Psoas muscle (tissue), 8 donors: ENCODE data around the gene SLC39A8. TPM values are rescaled to one million over a fixed set of nuclear protein-coding genes. Genes with fewer than 3 reads are reported as not detected.

ENCODE experiments used
- ATAC-seq, 4 donors: fragments of 200-7000 bp; cut with Tn5 transposase; one replicate each; pipeline ENCODE4 v1.9.1; 2020; ENCODE audit warnings: moderate library complexity in 3 of 4, mild to moderate bottlenecking in 2 of 4
- DNase-seq, 2 donors: peaks; one replicate each; pipeline ENCODE4 v3.0.0-alpha.2; 2020
- H3K27ac ChIP-seq: fragments of 200-600 bp; one replicate; pipeline ENCODE4 v1.8.0; 2022
- H3K27me3 ChIP-seq, 3 donors: fragments of 200-600 bp in 1 of 3; one replicate each; pipeline versions ENCODE4 v1.6.1 to v1.8.0; 2013 to 2022; ENCODE audit warnings: low read length in 2 of 3, mild to moderate bottlenecking in 2 of 3, moderate library complexity in 1 of 3; ENCODE audit not compliant: insufficient read depth in 3 of 3
- H3K36me3 ChIP-seq, 2 donors: fragments of 200-600 bp in 1 of 2; one replicate each; pipeline versions ENCODE4 v1.6.1 to v1.8.0; 2013 to 2022; ENCODE audit warnings: low read depth in 1 of 2, mild to moderate bottlenecking in 1 of 2, moderate library complexity in 1 of 2; ENCODE audit not compliant: insufficient read depth in 1 of 2
- H3K4me1 ChIP-seq: fragments of 200-600 bp; one replicate; pipeline ENCODE4 v1.8.0; 2022
- H3K4me3 ChIP-seq: fragments of 200-600 bp; one replicate; pipeline ENCODE4 v1.8.0; 2022; ENCODE audit warnings: mild to moderate bottlenecking
- H3K9me3 ChIP-seq: fragments of 200-600 bp; one replicate; pipeline ENCODE4 v1.8.0; 2022
- WGBS, 3 donors: extraction: QIAGEN DNeasy Blood & Tissue Kit; methylation state at CpG; one replicate each; pipeline versions ENCODE4 v1.1.6 to v1.1.7; 2013; 5-methylcytosine and 5-hydroxymethylcytosine counted together
- intact Hi-C, 2 donors: fragments of 100-400 bp; cut with DNase I; formaldehyde crosslinking; loops; one replicate each; pipeline versions ENCODE4 v1.11.0 to v1.14.2; 2022
- polyA plus RNA-seq, 3 donors: library from polyadenylated mRNA; stranded (reverse); fragments of 200-250 nt; gene quantifications; one replicate each; pipeline ENCODE4 v1.2.3, GENCODE V29; 2013
- total RNA-seq, 4 donors: library from RNA; stranded (reverse); fragmentation: NEBNext Ultra II Directional in 2 of 4; extraction: Animal tissue kit (Norgen Biotek cat#: 25700) in 2 of 4; gene quantifications; one replicate each; pipeline versions ENCODE4 v1.2.1 to v1.2.4, GENCODE V29; 2021 to 2023
- TF ChIP-seq, protein P1 (sequence below): fragments of 200-600 bp; IDR thresholded peaks from one replicate; pipeline ENCODE4 v1.8.0; 2022; ENCODE audit warnings: antibody characterized with exemption
- donor health status: healthy with polysubstance abuse.
- donor health status: DM: no; HTN: no; CAD: no; lungs with moderate emphysema.
- donor health status: Bipolar disorder and iron deficiency.
- donor health status: healthy.
- donor health status: DM: yes; HTN: yes; CAD: no.
- donor health status: DM: no; HTN: no; CAD: no.
- donor health status: DM: no; HTN: no; CAD: no.
- donor health status: DM: yes; HTN: yes; CAD: no.

The SLC39A8 gene
- total and polyA plus RNA-seq, 7 donors = 0.66 to 3.6 (median 1.7) TPM

- no peaks in the 10 kb centered on the region for H3K27me3 ChIP-seq
- TF ChIP-seq, protein P1, sequence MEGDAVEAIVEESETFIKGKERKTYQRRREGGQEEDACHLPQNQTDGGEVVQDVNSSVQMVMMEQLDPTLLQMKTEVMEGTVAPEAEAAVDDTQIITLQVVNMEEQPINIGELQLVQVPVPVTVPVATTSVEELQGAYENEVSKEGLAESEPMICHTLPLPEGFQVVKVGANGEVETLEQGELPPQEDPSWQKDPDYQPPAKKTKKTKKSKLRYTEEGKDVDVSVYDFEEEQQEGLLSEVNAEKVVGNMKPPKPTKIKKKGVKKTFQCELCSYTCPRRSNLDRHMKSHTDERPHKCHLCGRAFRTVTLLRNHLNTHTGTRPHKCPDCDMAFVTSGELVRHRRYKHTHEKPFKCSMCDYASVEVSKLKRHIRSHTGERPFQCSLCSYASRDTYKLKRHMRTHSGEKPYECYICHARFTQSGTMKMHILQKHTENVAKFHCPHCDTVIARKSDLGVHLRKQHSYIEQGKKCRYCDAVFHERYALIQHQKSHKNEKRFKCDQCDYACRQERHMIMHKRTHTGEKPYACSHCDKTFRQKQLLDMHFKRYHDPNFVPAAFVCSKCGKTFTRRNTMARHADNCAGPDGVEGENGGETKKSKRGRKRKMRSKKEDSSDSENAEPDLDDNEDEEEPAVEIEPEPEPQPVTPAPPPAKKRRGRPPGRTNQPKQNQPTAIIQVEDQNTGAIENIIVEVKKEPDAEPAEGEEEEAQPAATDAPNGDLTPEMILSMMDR = no peak
- no peak overlapping the region for H3K27ac ChIP-seq
- intact Hi-C loops = no loop called here
- H3K4me3 ChIP-seq = no peak overlapping the region
- no peak for ATAC-seq
- WGBS, 3 donors = 94 to 97% (median 95%) methylated on average over 2 of the region's 2 CpGs
- no peaks in the 10 kb centered on the region for H3K36me3 ChIP-seq
- no peaks in the 10 kb centered on the region for H3K4me1 ChIP-seq
- DNase-seq = no peak
- H3K9me3 ChIP-seq = no peaks in the 10 kb centered on the region
These were observed 10.7 kb downstream of the SLC39A8 start for GRCh38 chr4:102334624-102335023.

GRCh38 chr4:102333787-102334186, 11.5 kb downstream of the SLC39A8 start:
- TF ChIP-seq, protein P1 = no peak
- WGBS, 3 donors = 89 to 91% (median 90%) methylated on average over 3 of the region's 3 CpGs
- no peak for DNase-seq

GRCh38 chr4:102328045-102328444, 17.2 kb downstream of the SLC39A8 start:
- 76 to 90% (median 89%) methylated on average over 1 of the region's 1 CpG for WGBS, 3 donors
- intact Hi-C loops = no loop called here
- no peak for DNase-seq
- no peaks in the 10 kb centered on the region for H3K27me3 ChIP-seq
- ATAC-seq = no peak
- H3K4me1 ChIP-seq = no peaks in the 10 kb centered on the region
- H3K4me3 ChIP-seq = no peak overlapping the region
- H3K9me3 ChIP-seq = no peaks in the 10 kb centered on the region
- H3K27ac ChIP-seq = no peak overlapping the region
- TF ChIP-seq, protein P1 = no peak
- no peaks in the 10 kb centered on the region for H3K36me3 ChIP-seq

More at GRCh38 chr4:102333787-102334186, 11.5 kb downstream of the SLC39A8 start:
- Histone ChIP-seq H3K4me3 (no peak overlapping the region), H3K36me3 (no peaks in the 10 kb centered on the region), H3K4me1 (no peaks in the 10 kb centered on the region), H3K27ac (no peak overlapping the region), H3K9me3 (no peaks in the 10 kb centered on the region), H3K27me3 (no peaks in the 10 kb centered on the region)
- intact Hi-C loops = no loop called here
- no peak for ATAC-seq

GRCh38 chr4:102326951-102327350, 18.3 kb downstream of the SLC39A8 start:
- TF ChIP-seq, protein P1 = no peak
- no peaks in the 10 kb centered on the region for H3K36me3 ChIP-seq
- no peak overlapping the region for H3K27ac ChIP-seq
- ATAC-seq (no peak), DNase-seq (no peak)
- H3K27me3 ChIP-seq = no peaks in the 10 kb centered on the region
- H3K4me3 ChIP-seq = no peak overlapping the region
- no peaks in the 10 kb centered on the region for H3K4me1 ChIP-seq
- WGBS, 3 donors = 95 to 100% (median 97%) methylated on average over 3 of the region's 3 CpGs
- intact Hi-C loops = no loop called here
- no peaks in the 10 kb centered on the region for H3K9me3 ChIP-seq

DNA sequence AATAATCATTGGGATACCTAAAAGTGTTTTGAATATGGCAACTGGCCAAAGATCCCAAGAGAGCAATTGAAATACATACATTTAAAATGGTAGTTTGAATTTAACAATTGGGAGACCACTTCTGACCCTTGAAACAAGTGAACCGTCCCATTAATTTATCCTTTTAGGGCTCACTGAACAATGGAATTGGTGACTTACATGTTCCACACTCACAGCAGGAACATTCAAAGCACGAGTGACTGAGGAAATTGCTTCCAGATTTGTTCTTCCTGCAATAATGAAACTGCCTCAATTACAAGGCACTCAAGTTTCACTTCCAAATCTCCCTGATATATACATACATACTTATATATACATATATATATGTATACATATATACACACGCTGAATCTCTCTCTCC, 20.6 kb downstream of the SLC39A8 start:
- TF ChIP-seq, protein P1 = no peak
- Histone ChIP-seq H3K9me3 (no peaks in the 10 kb centered on the region), H3K27ac (no peak overlapping the region), H3K27me3 (no peaks in the 10 kb centered on the region), H3K4me1 (no peaks in the 10 kb centered on the region), H3K4me3 (no peak overlapping the region), H3K36me3 (no peaks in the 10 kb centered on the region)
- DNase-seq (no peak), ATAC-seq (no peak)
- intact Hi-C loops = no loop called here
- WGBS, 3 donors = 46 to 53% (median 49%) methylated on average over 3 of the region's 3 CpGs
